Activated CD4-positive, alpha-beta T cell treated with anti-CD3 and anti-CD28 coated beads, Interleukin-2, amount 50 U/mL, for 48 hours (primary cell): ENCODE data around the gene LRCH3.
A peak's percentile ranks its signal among the peaks of the same experiment; 100 is the strongest.

Experiments
- DNase-seq, 2 experiments: peaks; one replicate each; pipeline ENCODE4 v3.0.0-alpha.2; 2020

The LRCH3 gene

GRCh38 chr3:197791113-197791891, at the start of gene LRCH3:
Gene LRCH3 (plus strand): TSS chr3:197791254. CDS start chr3:197791279, 25 bp downstream.
- peak; percentile 82 to 85 for DNase-seq

- DNase-seq = no peak
Measured at GRCh38 chr3:197742787-197743186, 48.3 kb upstream of the LRCH3 start.

GRCh38 chr3:197746209-197746608, 44.8 kb upstream of the LRCH3 start:
- no peak for DNase-seq

DNA sequence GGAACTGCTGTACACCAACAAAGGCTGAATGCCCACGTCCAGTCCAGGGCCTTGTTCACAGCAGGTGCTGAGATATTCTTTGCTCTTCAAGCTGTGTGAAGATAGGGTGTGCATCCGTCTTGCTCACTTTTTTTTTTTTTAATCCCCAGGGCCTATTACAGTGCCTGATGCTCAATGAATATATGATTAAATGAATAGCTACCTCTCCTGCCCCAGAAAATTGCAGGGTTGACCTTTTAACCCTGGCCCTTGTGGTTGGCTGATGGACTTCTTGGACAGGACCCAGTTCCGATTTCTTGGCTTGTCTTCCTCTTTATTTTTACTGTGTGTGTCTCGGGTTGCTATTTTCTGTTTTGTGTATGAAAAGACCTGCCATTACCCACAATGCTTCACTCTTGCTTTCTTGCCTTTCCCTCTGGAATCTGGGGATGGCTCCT, 44.2 kb upstream of the LRCH3 start:
- DNase-seq = no peak

GRCh38 chr3:197748597-197749314, 42.3 kb upstream of the LRCH3 start:
- no peak for DNase-seq

DNA sequence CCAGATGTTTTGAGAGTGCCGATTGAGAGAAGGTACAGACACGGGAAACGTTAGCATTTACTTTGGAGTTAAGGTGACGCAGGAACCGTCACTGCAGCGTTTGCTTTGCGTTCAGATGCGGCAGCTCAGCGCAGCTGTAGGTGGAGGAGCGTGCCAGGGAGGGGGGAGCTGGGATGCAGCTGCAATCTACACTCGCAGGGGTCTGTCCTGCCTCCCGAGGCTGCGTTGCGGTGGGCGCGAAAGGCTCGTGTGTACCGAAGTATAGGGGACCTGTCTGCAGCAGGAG, 41.8 kb upstream of the LRCH3 start:
- DNase-seq = peak in 1 of 2 experiments; percentile 64

- DNase-seq = peak; percentile 83 to 87
Measured at GRCh38 chr3:197749601-197750395, 41.3 kb upstream of the LRCH3 start, which contains the start of gene FYTTD1. Gene FYTTD1 (plus strand): TSS chr3:197749883. CDS start chr3:197749972, 89 bp downstream.

DNA sequence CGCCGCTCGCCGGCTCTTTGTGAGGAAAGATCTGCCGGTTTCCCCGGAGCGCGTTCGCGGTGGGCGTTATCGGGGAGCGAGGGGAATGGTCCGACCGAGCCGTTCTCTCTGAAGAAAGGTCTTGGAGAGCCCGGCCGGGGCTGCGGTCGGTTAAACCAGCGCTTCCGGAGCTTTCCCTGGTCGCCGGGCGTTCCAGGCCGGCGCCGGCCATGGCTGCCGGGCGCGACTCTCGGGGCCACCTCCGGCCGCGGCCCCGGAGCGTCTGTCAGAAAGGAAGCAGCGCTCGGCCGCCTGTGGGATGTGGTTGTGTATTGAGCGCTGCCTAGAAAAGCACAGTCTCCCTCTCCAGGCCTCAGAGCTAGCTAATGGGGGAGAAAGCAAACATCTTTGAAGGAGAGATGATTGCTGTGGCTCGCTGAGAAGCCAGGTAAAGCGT, 40.6 kb upstream of the LRCH3 start:
- peak; percentile 53 to 68 for DNase-seq

GRCh38 chr3:197750858-197751737, 40.0 kb upstream of the LRCH3 start:
- DNase-seq = peak; percentile 56 to 68

- peak in 1 of 2 experiments; percentile 24 for DNase-seq
Measured at GRCh38 chr3:197752107-197752506, 38.9 kb upstream of the LRCH3 start.

GRCh38 chr3:197753263-197753662, 37.8 kb upstream of the LRCH3 start:
- DNase-seq = no peak

GRCh38 chr3:197756704-197757103, 34.4 kb upstream of the LRCH3 start:
- no peak for DNase-seq

GRCh38 chr3:197758512-197758911, 32.5 kb upstream of the LRCH3 start:
- DNase-seq = no peak

- DNase-seq = no peak
Measured at GRCh38 chr3:197761784-197762183, 29.3 kb upstream of the LRCH3 start.

GRCh38 chr3:197775317-197775716, 15.7 kb upstream of the LRCH3 start:
- DNase-seq = no peak

DNA sequence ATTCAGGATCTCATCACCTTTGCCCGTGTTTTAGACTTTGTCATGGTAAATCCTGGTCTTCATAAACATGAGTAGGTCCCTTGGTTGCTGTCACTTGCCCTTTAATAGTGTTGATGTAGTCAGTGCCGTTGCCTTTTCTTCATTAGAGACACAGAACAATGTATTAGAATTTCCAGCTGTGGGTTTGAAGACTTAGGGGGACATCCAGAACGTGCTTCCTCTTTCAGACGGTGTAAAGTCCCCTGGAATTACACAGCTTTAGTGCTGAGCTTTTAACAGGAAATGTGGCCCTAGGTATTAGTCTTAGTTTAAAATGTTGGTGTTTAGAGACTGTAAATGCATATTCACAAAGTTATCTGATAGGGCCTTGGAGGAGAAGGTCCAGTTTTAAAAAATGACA, 8.8 kb upstream of the LRCH3 start:
- no peak for DNase-seq

DNA sequence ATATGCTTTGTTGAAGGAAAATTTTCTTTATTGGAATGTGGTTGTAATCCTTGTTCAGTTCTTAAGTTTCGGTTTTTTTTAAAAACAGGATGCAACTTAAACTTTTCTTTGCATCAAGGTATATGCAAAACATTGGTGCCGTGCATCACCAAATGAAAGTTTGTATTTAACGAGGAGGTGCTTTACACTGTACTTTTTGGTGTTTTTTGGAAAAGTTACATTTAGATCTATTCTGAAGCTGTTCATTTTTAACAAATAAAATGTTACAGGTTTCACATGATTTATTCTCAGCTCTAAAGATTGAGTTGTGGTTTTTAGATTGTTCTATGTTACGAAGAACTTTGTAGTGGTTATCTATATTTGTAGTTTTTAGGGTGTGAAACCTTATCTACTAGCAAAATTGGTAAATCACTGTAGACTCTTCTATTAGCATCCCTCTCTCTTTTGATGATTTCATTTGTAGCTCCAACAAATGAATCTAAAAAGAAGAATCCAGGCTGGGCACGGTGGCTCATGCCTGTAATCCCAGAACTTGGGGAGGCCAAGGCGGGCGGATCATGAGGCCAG, 7.0 kb upstream of the LRCH3 start:
- no peak for DNase-seq

DNA sequence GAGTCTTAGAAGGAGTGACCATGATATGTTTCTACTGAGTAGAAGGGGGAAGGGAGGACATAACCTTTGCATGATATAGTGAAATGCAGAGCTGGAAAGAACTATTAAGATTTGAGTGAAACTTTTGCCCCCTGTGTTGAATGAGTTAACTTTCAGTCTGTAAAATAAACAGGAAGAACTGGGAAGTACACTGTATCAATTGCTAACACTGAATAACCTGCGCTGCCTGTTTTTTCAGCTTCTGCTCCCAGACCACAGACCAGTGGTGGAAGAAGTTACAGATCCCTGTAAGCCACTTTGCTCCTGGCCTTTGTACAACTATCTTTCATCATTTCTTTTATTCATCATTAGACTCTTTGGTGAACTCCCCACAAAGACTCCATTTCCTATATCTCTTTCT, 3.6 kb upstream of the LRCH3 start:
- no peak for DNase-seq

DNA sequence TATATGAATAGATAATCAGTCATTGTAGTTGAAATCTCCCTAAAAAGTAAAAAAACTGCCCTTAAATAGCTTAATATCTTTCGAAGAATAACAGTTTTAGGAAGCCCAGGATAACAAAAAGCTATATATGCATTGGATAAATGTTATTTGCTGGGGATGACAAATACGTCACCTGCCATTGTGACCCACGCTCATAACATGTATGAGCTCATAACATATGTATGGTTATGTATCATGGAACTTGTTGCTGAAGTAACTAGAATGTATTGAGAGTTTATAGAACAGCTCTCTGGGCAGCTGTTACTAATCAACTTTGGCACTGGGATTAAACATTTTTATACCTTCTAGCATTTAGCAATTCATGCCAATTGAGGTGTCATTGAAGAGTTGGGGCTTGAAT, 1.7 kb upstream of the LRCH3 start:
- DNase-seq = no peak

DNA sequence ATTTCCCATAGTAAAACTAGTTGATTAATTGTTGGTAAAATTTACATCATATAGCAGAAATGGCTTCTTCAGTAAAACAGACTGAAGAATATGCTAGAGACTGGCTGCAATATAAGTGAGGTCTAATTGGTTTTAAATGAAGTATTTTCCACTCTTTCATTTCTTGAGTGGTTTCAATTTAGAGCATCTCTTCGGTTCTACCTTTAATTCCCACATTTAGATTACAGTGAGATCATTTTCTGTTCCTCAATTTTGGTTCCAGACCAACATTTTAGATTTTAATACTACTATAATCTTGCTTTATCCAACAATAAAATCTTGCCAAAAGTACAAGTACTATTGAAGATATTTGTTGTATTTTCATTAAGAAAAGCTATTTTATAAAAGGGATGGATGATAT, 1.0 kb upstream of the LRCH3 start:
- DNase-seq = no peak

DNA sequence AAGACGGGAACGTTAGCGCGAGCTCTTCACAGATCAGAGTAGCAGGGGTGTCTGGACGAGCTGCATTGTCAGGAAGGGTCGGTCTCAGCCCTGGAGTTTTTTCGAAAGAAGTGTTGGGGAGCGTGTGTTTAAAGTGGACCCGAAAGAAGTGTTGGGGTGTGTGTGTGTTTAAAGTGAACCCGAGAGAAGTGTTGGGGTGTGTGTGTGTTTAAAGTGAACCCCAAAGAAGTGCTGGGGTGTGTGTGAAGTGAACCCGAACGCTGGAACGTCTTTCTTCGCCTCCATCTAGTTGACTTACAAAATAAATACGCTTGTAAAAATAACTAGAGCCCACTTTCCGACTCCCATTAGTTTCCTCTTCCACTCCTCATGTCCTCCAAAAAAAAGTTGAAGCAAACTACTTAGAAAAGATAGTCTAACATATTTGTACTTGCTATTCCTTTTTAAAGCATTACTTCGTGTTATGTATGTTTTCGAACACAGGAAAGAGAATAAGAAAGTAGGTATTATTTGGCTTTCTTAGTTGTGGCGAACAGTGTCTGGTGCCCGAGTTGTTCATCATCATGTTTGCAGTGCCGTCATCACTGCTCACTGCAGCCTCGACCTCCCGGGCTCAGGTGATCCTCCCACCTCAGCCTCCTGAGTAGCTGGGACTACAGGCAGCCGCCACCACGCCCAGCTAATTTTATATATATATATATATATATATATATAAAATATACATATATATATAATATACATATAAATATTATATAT, 1.0 kb downstream of the LRCH3 start:
- DNase-seq = peak; percentile 33 to 53
